Measurements from ENCODE around the gene DYRK1A.

Gene DYRK1A

GRCh38 chr21:37560385-37560784 lies 193.8 kb downstream of the DYRK1A start:
- Histone ChIP-seq H3K36me3 (replicated peaks) (no peaks in the 10 kb centered on the region), H3K27me3 (replicated peaks) (no peaks in the 10 kb centered on the region), H3K27ac (no peak overlapping the region), H3K4me3 (ENCODE audit: low read depth, low read length) (no peak overlapping the region)
- in situ Hi-C loops (cut with HindIII; ENCODE audit: low pct_ligation_motif_present, low sequenced_read_pairs) = no loop called here
- no peak for DNase-seq
- TF ChIP-seq CTCF (IDR thresholded peaks at IDR 0.05; ENCODE audit: low read depth, low read length, missing control alignments) = no peak

- H3K27ac ChIP-seq = no peak overlapping the region
- no peak for DNase-seq
- H3K36me3 ChIP-seq (replicated peaks) = no peaks in the 10 kb centered on the region
- H3K4me3 ChIP-seq (ENCODE audit: low read depth, low read length) = no peak overlapping the region
- in situ Hi-C loops (cut with HindIII; ENCODE audit: low pct_ligation_motif_present, low sequenced_read_pairs) = no loop called here
- H3K27me3 ChIP-seq (replicated peaks) = no peaks in the 10 kb centered on the region
- no peak for TF ChIP-seq CTCF (IDR thresholded peaks at IDR 0.05; ENCODE audit: low read depth, low read length, missing control alignments)
Measured at GRCh38 chr21:37561506-37561905, 194.9 kb downstream of the DYRK1A start.

GRCh38 chr21:37561941-37562919 lies 195.7 kb downstream of the DYRK1A start:
- no peak overlapping the region for H3K4me3 ChIP-seq (ENCODE audit: low read depth, low read length)
- no peak overlapping the region for H3K27ac ChIP-seq
- H3K36me3 ChIP-seq (replicated peaks) = no peaks in the 10 kb centered on the region
- DNase-seq = no peak
- TF ChIP-seq CTCF (IDR thresholded peaks at IDR 0.05; ENCODE audit: low read depth, low read length, missing control alignments) = no peak
- no peaks in the 10 kb centered on the region for H3K27me3 ChIP-seq (replicated peaks)
- in situ Hi-C loops (cut with HindIII; ENCODE audit: low pct_ligation_motif_present, low sequenced_read_pairs) = no loop called here

- no peak for DNase-seq
Measured at GRCh38 chr21:37562920-37563640, 196.5 kb downstream of the DYRK1A start.

More at GRCh38 chr21:37562920-37563640, 196.5 kb downstream of the DYRK1A start:
- Histone ChIP-seq H3K4me3 (ENCODE audit: low read depth, low read length) (peak overlapping the region; percentile 65), H3K27me3 (replicated peaks) (no peaks in the 10 kb centered on the region), H3K27ac (peak overlapping the region; percentile 99), H3K36me3 (replicated peaks) (no peaks in the 10 kb centered on the region)
- in situ Hi-C loops (cut with HindIII; ENCODE audit: low pct_ligation_motif_present, low sequenced_read_pairs) = no loop called here
- TF ChIP-seq CTCF (IDR thresholded peaks at IDR 0.05; ENCODE audit: low read depth, low read length, missing control alignments) = no peak

Data from brain microvascular endothelial cell (primary cell).